ENCODE results near the gene MEG3. TPM values are rescaled to one million over a fixed set of nuclear protein-coding genes. Genes with fewer than 3 reads are reported as not detected.

MEG3 gene
- total and polyA plus RNA-seq, 8 donors = 15.9 to 398 (median 329) TPM

GRCh38 chr14:100862277-100862676 lies 36.4 kb downstream of the MEG3 start:
- intact Hi-C loops (cut with DNase I) = no loop called here
- no peak overlapping the region for H3K4me3 ChIP-seq
- H3K27ac ChIP-seq = no peak overlapping the region
- DNase-seq (peak in 2 of 4 donors; percentile 10 to 21), ATAC-seq (no peak)
- H3K27me3 ChIP-seq = peaks cover 0 to 49% of the 10 kb centered on the region in 2 donors
- H3K36me3 ChIP-seq = no peaks in the 10 kb centered on the region
- no peak for TF ChIP-seq CTCF (IDR thresholded peaks at IDR 0.05)
- no peaks in the 10 kb centered on the region for H3K9me3 ChIP-seq
- H3K4me1 ChIP-seq = no peaks in the 10 kb centered on the region

GRCh38 chr14:100862793-100863192 lies 36.9 kb downstream of the MEG3 start:
- no peaks in the 10 kb centered on the region for H3K4me1 ChIP-seq
- DNase-seq = no peak
- H3K36me3 ChIP-seq = no peaks in the 10 kb centered on the region
- no peak overlapping the region for H3K27ac ChIP-seq
- no peak for TF ChIP-seq CTCF (IDR thresholded peaks at IDR 0.05)
- peaks cover 0 to 48% of the 10 kb centered on the region in 2 donors for H3K27me3 ChIP-seq
- H3K9me3 ChIP-seq = no peaks in the 10 kb centered on the region
- intact Hi-C loops (cut with DNase I) = no loop called here
- no peak overlapping the region for H3K4me3 ChIP-seq
- no peak for ATAC-seq

- Histone ChIP-seq H3K4me1 (no peaks in the 10 kb centered on the region), H3K9me3 (no peaks in the 10 kb centered on the region), H3K27me3 (peaks cover 0 to 35% of the 10 kb centered on the region in 2 donors), H3K4me3 (no peak overlapping the region), H3K27ac (no peak overlapping the region), H3K36me3 (no peaks in the 10 kb centered on the region)
- DNase-seq (peak in 2 of 4 donors; percentile 13 to 22), ATAC-seq (no peak)
- intact Hi-C loops (cut with DNase I) = no loop called here
- no peak for TF ChIP-seq CTCF (IDR thresholded peaks at IDR 0.05)
These were observed 38.3 kb downstream of the MEG3 start for GRCh38 chr14:100864206-100864605.

GRCh38 chr14:100864960-100865681 lies 39.2 kb downstream of the MEG3 start:
- ATAC-seq (no peak), DNase-seq (peak in 2 of 4 donors; percentile 7 to 41)
- no peaks in the 10 kb centered on the region for H3K9me3 ChIP-seq
- no peak overlapping the region for H3K4me3 ChIP-seq
- peaks cover 0 to 31% of the 10 kb centered on the region in 2 donors for H3K27me3 ChIP-seq
- intact Hi-C loops (cut with DNase I) = no loop called here
- no peaks in the 10 kb centered on the region for H3K4me1 ChIP-seq
- H3K36me3 ChIP-seq = no peaks in the 10 kb centered on the region
- no peak overlapping the region for H3K27ac ChIP-seq
- no peak for TF ChIP-seq CTCF (IDR thresholded peaks at IDR 0.05)

- peak in 3 of 4 donors; percentile 9 to 49 (median 20) for DNase-seq
- Histone ChIP-seq H3K4me3 (no peak overlapping the region), H3K36me3 (no peaks in the 10 kb centered on the region), H3K27me3 (peaks cover 0 to 25% of the 10 kb centered on the region in 2 donors), H3K27ac (no peak overlapping the region), H3K9me3 (no peaks in the 10 kb centered on the region), H3K4me1 (no peaks in the 10 kb centered on the region)
- ATAC-seq = no peak
- TF ChIP-seq CTCF (IDR thresholded peaks at IDR 0.05) = no peak
- intact Hi-C loops (cut with DNase I) = no loop called here
These were observed 40.0 kb downstream of the MEG3 start for GRCh38 chr14:100865682-100866591.
